ENCODE results near the gene CLOCK.

DNA sequence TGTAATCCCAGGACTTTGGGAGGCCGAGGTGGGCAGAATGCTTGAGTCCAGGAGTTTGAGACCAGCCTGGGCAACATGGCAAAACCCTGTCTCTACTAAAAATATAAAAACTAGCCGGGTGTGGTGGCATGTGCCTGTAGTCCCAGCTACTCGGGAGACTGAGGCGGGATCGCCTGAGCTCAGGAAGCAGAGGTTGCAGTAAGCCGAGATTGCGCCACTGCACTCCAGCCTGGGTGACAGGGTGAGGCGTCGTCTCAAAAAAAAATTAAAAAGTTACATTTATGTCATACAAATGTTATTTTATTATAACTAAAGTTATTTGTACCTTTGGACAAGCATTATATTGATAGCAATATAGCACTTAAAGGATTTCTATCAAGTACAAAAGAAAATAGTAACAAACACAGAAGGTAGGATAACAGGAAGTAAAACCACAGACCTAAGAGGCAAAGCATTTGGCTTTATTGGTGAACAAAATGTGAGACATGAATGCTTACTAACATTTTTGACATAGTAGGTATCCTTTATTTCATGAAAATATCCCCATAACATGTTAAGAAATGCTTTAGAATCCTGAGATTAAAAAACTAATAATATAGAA, 99.5 kb downstream of the CLOCK start:
- TF ChIP-seq, protein P1, sequence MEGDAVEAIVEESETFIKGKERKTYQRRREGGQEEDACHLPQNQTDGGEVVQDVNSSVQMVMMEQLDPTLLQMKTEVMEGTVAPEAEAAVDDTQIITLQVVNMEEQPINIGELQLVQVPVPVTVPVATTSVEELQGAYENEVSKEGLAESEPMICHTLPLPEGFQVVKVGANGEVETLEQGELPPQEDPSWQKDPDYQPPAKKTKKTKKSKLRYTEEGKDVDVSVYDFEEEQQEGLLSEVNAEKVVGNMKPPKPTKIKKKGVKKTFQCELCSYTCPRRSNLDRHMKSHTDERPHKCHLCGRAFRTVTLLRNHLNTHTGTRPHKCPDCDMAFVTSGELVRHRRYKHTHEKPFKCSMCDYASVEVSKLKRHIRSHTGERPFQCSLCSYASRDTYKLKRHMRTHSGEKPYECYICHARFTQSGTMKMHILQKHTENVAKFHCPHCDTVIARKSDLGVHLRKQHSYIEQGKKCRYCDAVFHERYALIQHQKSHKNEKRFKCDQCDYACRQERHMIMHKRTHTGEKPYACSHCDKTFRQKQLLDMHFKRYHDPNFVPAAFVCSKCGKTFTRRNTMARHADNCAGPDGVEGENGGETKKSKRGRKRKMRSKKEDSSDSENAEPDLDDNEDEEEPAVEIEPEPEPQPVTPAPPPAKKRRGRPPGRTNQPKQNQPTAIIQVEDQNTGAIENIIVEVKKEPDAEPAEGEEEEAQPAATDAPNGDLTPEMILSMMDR (IDR thresholded peaks at IDR 0.05; ENCODE audit: low read depth, low read length, poor library complexity, severe bottlenecking), result no peak
- no peak for TF ChIP-seq EZH2phosphoT487 (IDR thresholded peaks at IDR 0.05; ENCODE audit: borderline replicate concordance, low read length)

Data from DOHH2 (cell line).